GM13977 (cell line): ENCODE data around the gene CEBPE.
A peak's percentile ranks its signal among the peaks of the same experiment; 100 is the strongest.

Source experiments
- DNase-seq: peaks from one replicate; pipeline ENCODE4 v3.0.0; 2012; ENCODE audit warnings: low spot score
- CTCF ChIP-seq: IDR thresholded peaks from 2 replicates; pipeline ENCODE4 v1.5.1; 2012; ENCODE audit warnings: mild to moderate bottlenecking, control low read depth; ENCODE audit not compliant: insufficient read depth; ENCODE audit errors: extremely low read depth, missing control alignments
- in situ Hi-C: fragments of 300-500 bp; cut with MboI; formaldehyde crosslinking; loops from one replicate; pipeline ENCODE4 v1.12.0; 2022; ENCODE audit warnings: low sequenced_read_pairs, low pct_unique_long_range_greater_than_20kb, mixed read lengths, inconsistent platforms; ENCODE audit not compliant: unreplicated experiment

The CEBPE gene

DNA sequence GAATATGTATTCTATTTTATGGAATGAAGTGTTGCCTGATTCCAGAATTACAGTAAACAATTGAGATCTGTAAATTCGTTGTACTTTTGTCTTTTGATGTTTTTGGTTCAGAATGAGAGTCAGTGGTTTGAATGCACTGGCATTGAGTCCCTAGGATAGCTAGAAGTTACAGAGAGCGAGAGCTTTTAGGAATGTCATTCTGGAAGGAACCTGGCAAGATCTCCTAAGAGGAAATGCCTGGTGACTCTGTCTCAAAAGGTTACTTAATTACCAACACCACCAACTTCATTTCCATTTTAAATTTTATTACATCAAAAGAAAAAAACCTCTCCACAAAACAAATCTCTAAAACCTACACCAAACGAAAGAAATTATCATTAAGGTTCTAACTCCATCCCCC lies 6.0 kb upstream of the CEBPE start:
- in situ Hi-C loops, result loop anchor here (10.0 kb wide), 1 partner anchor 60 kb away; the partner anchor contains the start of gene SLC7A8
- TF ChIP-seq CTCF, result no peak

GRCh38 chr14:23124337-23124954 lies 5.4 kb upstream of the CEBPE start:
- DNase-seq, result no peak
- in situ Hi-C loops, result loop anchor here (10.0 kb wide), 1 partner anchor 60 kb away; the partner anchor contains the start of gene SLC7A8
- no peak for TF ChIP-seq CTCF

More for the DNA sequence above, 6.0 kb upstream of the CEBPE start:
- no peak for DNase-seq

DNA sequence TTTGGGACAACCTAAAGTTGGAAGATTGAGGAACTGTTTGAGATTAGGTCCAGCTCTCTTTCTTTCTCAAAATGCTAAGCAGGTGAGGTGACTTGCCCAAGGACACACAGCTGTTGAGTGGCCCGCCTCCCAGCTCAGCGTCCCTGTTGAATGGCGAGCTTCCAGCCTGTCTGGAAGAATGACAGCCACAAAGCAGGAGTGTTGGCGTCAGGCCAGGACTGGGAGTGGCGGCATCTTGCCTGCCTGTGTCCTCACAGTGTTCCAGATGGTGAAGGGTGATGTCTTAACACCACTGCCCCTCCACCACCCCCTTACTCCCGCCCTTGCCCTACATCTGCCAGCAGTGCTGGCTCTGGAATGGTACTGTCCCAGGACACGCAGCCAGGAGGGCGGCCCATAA lies 4.4 kb upstream of the CEBPE start:
- no peak for DNase-seq

DNA sequence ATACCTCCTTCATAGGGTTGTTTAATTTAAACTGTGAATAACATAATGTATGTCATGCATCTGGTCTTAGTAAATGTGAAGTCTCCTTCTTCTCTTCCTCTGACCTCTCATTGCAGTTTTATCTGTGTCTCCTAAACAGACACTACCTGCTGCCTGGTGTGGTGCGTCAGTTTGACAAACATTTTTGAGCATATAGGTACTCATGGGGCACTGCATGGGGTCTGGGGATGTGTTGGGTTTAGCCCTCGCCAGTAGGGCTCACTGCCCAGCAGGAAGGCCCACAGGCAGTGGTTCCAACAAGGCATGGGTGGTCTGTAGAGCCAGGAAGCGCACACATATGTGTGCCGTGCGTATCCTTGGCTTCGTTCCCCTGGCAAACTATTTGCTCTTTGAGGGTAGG lies 3.0 kb upstream of the CEBPE start:
- in situ Hi-C loops, result loop anchor here (10.0 kb wide), 1 partner anchor 63 kb away; the partner anchor contains the start of gene SLC7A8
- DNase-seq, result no peak
- no peak for TF ChIP-seq CTCF

More for the DNA sequence above, 4.4 kb upstream of the CEBPE start:
- in situ Hi-C loops, result loop anchor here (10.0 kb wide), 1 partner anchor 61 kb away; the partner anchor contains the start of gene SLC7A8
- TF ChIP-seq CTCF, result no peak

DNA sequence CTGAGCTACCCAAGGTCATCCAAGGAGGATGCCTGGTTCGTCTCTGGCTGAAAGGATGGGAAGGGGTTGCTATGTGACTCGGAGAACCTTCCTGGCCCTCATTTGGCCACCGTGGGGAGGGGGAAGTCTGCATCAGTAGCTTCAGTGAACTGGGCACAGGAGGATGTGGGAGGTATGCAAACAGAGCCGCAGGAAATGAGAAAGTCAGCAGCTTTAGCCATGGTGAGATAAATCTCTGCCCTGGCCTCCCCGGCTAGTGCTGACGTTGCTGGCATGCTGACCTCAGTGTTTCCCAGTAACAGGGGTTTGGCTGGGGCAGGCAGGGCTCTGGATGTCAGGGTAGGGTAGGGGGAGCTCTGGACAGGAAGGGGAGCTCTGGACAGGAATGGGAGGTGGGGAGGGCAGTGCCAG lies 2.3 kb upstream of the CEBPE start:
- DNase-seq, result peak; percentile 59
- no peak for TF ChIP-seq CTCF
- in situ Hi-C loops, result loop anchor here (10.0 kb wide), 1 partner anchor 63 kb away; the partner anchor contains the start of gene SLC7A8

GRCh38 chr14:23120541-23121251 lies 1.6 kb upstream of the CEBPE start:
- DNase-seq, result peak; percentile 92
- in situ Hi-C loops, result loop anchor here (10.0 kb wide), 1 partner anchor 64 kb away; the partner anchor contains the start of gene SLC7A8

More at GRCh38 chr14:23120541-23121251, 1.6 kb upstream of the CEBPE start:
- peak; percentile 100 for TF ChIP-seq CTCF
